ENCODE results near the gene NELL2.

DNA sequence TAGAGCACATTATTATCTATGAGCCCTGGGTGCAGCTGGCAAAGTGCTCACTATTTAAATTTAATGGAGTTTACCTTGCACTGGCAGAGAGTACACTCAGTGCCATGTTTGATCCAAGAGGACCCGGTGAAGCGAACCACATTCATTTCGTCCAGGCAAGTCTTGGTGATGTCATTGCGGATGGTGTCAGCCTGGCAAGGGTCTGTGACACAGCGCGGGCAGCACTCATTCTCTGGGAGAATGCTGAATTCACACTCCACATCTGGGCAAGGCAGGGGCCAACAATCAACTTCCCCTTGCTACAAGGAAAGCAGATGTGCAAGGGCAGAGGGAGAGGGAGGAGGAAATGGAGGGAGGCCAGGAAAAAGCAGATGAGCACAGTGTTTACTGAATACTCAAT, 356.2 kb downstream of the NELL2 start:
- TF ChIP-seq POLR2A (IDR thresholded peaks at IDR 0.05; ENCODE audit: low read length) (no peak), GATA1 (IDR thresholded peaks at IDR 0.05; ENCODE audit: low read depth, low read length) (no peak)

All from erythroblast (primary cell).